Measurements from ENCODE around the gene PNMA8B. TPM values are rescaled to one million over a fixed set of nuclear protein-coding genes. Genes with fewer than 3 reads are reported as not detected.
"Not testable (repeated sequence)": the region's sequence is repeated elsewhere in the genome, so short reads cannot be mapped to it uniquely, and the experiment has no call there.

PNMA8B gene
- total RNA-seq, 1 experiment from 2014 or later, result not detected

- ATAC-seq (no peak), DNase-seq (ENCODE audit: low read depth, low spot score) (no peak)
- intact Hi-C loops (cut with micrococcal nuclease; ENCODE audit: unreplicated experiment) (no loop called here), in situ Hi-C loops (cut with HindIII; ENCODE audit: low pct_unique_long_range_greater_than_20kb, low sequenced_read_pairs) (no loop called here)
- Histone ChIP-seq H3K27me3 (ENCODE audit: control insufficient read depth, insufficient read depth, low read length) (no peaks in the 10 kb centered on the region), H3K4me1 (ENCODE audit: control insufficient read depth, insufficient read depth, low read length) (no peaks in the 10 kb centered on the region; the same call in 1 of the 2 replicates), H3K4me3 (ENCODE audit: low read depth in 2 of 2, low read length in 2 of 2) (no peak overlapping the region), H3K27ac (ENCODE audit: low read length) (no peak overlapping the region), H3K9me3 (ENCODE audit: control insufficient read depth, insufficient read depth, low read depth, low read length) (no peaks in the 10 kb centered on the region), H3K36me3 (ENCODE audit: control insufficient read depth, insufficient read depth, low read length) (no peaks in the 10 kb centered on the region)
- no TSS peak for BruUV-seq (replicated peaks)
- CTCF ChIA-PET, result no interaction called here
- TF ChIP-seq SIN3A (IDR thresholded peaks at IDR 0.05; ENCODE audit: borderline replicate concordance, insufficient read depth, low read depth, low read length) (no peak), CTCF (IDR thresholded peaks at IDR 0.05) (no peak), POLR2AphosphoS5 (IDR thresholded peaks at IDR 0.05; ENCODE audit: low read depth, low read length) (no peak), REST (IDR thresholded peaks at IDR 0.05; ENCODE audit: insufficient read depth in 1 of 2, low read depth in 2 of 2, low read length in 1 of 2) (no peak), TCF7L2 (IDR thresholded peaks at IDR 0.05; ENCODE audit: low read depth, low read length) (no peak)
- POLR2A ChIA-PET, result no interaction called here
Observed at GRCh38 chr19:46524308-46524707, 28.6 kb upstream of the PNMA8B start.

- CTCF ChIA-PET; H3K4me3 ChIP-seq (ENCODE audit: low read depth in 2 of 2, low read length in 2 of 2); intact Hi-C loops (cut with micrococcal nuclease; ENCODE audit: unreplicated experiment); DNase-seq (ENCODE audit: low read depth, low spot score); BruUV-seq (replicated peaks); H3K27ac ChIP-seq (ENCODE audit: low read length); H3K27me3 ChIP-seq (ENCODE audit: control insufficient read depth, insufficient read depth, low read length); H3K4me1 ChIP-seq (ENCODE audit: control insufficient read depth, insufficient read depth, low read length); ATAC-seq; in situ Hi-C loops (cut with HindIII; ENCODE audit: low pct_unique_long_range_greater_than_20kb, low sequenced_read_pairs); H3K36me3 ChIP-seq (ENCODE audit: control insufficient read depth, insufficient read depth, low read length); H3K9me3 ChIP-seq (ENCODE audit: control insufficient read depth, insufficient read depth, low read depth, low read length): not testable (repeated sequence)
- POLR2A ChIA-PET, result interaction anchor here (0.7 kb wide), 1 partner anchor 224 kb away, joined by 6 read pairs; no protein-coding TSS in a partner anchor
Observed at GRCh38 chr19:46522988-46523387, 27.3 kb upstream of the PNMA8B start.

- ChIA-PET POLR2A (no interaction called here), CTCF (no interaction called here)
- Histone ChIP-seq H3K27me3 (ENCODE audit: control insufficient read depth, insufficient read depth, low read length) (no peaks in the 10 kb centered on the region), H3K27ac (ENCODE audit: low read length) (no peak overlapping the region), H3K4me3 (ENCODE audit: low read depth in 2 of 2, low read length in 2 of 2) (no peak overlapping the region), H3K36me3 (ENCODE audit: control insufficient read depth, insufficient read depth, low read length) (no peaks in the 10 kb centered on the region), H3K9me3 (ENCODE audit: control insufficient read depth, insufficient read depth, low read depth, low read length) (no peaks in the 10 kb centered on the region), H3K4me1 (ENCODE audit: control insufficient read depth, insufficient read depth, low read length) (no peaks in the 10 kb centered on the region)
- TF ChIP-seq REST (IDR thresholded peaks at IDR 0.05; ENCODE audit: insufficient read depth in 1 of 2, low read depth in 2 of 2, low read length in 1 of 2), result no peak
- TF ChIP-seq CTCF (IDR thresholded peaks at IDR 0.05), result no peak
- TF ChIP-seq TCF7L2 (IDR thresholded peaks at IDR 0.05; ENCODE audit: low read depth, low read length), result no peak
- no peak for TF ChIP-seq SIN3A (IDR thresholded peaks at IDR 0.05; ENCODE audit: borderline replicate concordance, insufficient read depth, low read depth, low read length)
- TF ChIP-seq POLR2AphosphoS5 (IDR thresholded peaks at IDR 0.05; ENCODE audit: low read depth, low read length), result no peak
- in situ Hi-C loops (cut with HindIII; ENCODE audit: low pct_unique_long_range_greater_than_20kb, low sequenced_read_pairs), result no loop called here
- intact Hi-C loops (cut with micrococcal nuclease; ENCODE audit: unreplicated experiment), result no loop called here
- ATAC-seq, result no peak
- DNase-seq (ENCODE audit: low read depth, low spot score), result no peak
- no TSS peak for BruUV-seq (replicated peaks)
Observed at GRCh38 chr19:46521241-46521868, 25.7 kb upstream of the PNMA8B start.

Data from Panc1 (cell line).